Measurements from ENCODE around the gene RNASE9.

- no peak for TF ChIP-seq CTCF (IDR thresholded peaks at IDR 0.05; ENCODE audit: low read depth, low read length)
- TF ChIP-seq MAX (IDR thresholded peaks at IDR 0.05; ENCODE audit: low read depth, low read length): no peak
Measured at GRCh38 chr14:20601522-20601921, 40.7 kb upstream of the RNASE9 start.

Measured in NB4 (cell line).